A673 (cell line): ENCODE results near the gene HSD17B4. TPM values are rescaled to one million over a fixed set of nuclear protein-coding genes. Genes with fewer than 3 reads are reported as not detected.

Source experiments
- BruUV-seq: library from RNA; stranded (reverse); fragments of 400-500 nt; replicated peaks from 2 replicates; lab custom pipeline; 2021; lab: Mats Ljungman, UMichigan
- CTCF ChIA-PET: fragments of 300-600 bp; sonication (Branson Sonifier 250); formaldehyde crosslinking; loops from one replicate; lab custom pipeline; 2022; ENCODE audit warnings: antibody characterized with exemption; lab: Charles Lee
- POLR2A ChIA-PET: fragments of 300-600 bp; sonication (Branson Sonifier 250); formaldehyde crosslinking; loops from one replicate; lab custom pipeline; 2022; ENCODE audit warnings: antibody characterized with exemption; ENCODE audit not compliant: low non-redundant PET; lab: Charles Lee
- DNase-seq: peaks from one replicate; pipeline ENCODE4 v3.0.0-alpha.2; 2015; ENCODE audit warnings: low spot score
- H3K27ac ChIP-seq: fragments of 200-600 bp; sonication (generic); 2 replicates; pipeline ENCODE4 v1.5.1; 2016; ENCODE audit warnings: mixed run types, low read depth, mild to moderate bottlenecking, mixed read lengths, antibody characterized with exemption, low read length; ENCODE audit not compliant: poor library complexity, severe bottlenecking
- H3K27me3 ChIP-seq: fragments of 200-600 bp; sonication (generic); replicated peaks from 2 replicates; pipeline ENCODE4 v1.6.1; 2017; ENCODE audit warnings: mixed run types, low read depth, mild to moderate bottlenecking, mixed read lengths, antibody characterized with exemption, low read length; ENCODE audit not compliant: insufficient read depth, poor library complexity
- H3K36me3 ChIP-seq: fragments of 200-600 bp; sonication (generic); 2 replicates; pipeline ENCODE4 v1.6.1; 2016; ENCODE audit warnings: mixed run types, mild to moderate bottlenecking, mixed read lengths, antibody characterized with exemption, low read length; ENCODE audit not compliant: insufficient read depth, poor library complexity, severe bottlenecking
- H3K4me1 ChIP-seq: fragments of 200-600 bp; sonication (generic); 2 replicates; pipeline ENCODE4 v1.6.1; 2017; ENCODE audit warnings: mixed run types, mild to moderate bottlenecking, mixed read lengths, antibody characterized with exemption, low read length; ENCODE audit not compliant: insufficient read depth, poor library complexity, severe bottlenecking
- H3K4me3 ChIP-seq: fragments of 200-600 bp; sonication (generic); 2 replicates; pipeline ENCODE4 v1.5.1; 2016; ENCODE audit warnings: low read depth, mixed run types, mild to moderate bottlenecking, mixed read lengths, low read length; ENCODE audit not compliant: poor library complexity, severe bottlenecking
- H3K9me3 ChIP-seq: fragments of 200-600 bp; sonication (generic); 2 replicates; pipeline ENCODE4 v1.6.1; 2016; ENCODE audit warnings: mixed run types, low read depth, mild to moderate bottlenecking, mixed read lengths, antibody characterized with exemption, low read length; ENCODE audit not compliant: poor library complexity, severe bottlenecking
- CTCF ChIP-seq: fragments of 300-800, 200-600 bp; sonication (generic); conservative IDR thresholded peaks from 2 replicates; pipeline ENCODE4 v1.5.1; 2017; ENCODE audit warnings: low read depth, mild to moderate bottlenecking, antibody characterized with exemption, low read length, moderate library complexity, mixed read lengths
- EZH2 ChIP-seq: fragments of 200-600 bp; sonication (generic); IDR thresholded peaks from 2 replicates; pipeline ENCODE4 v1.6.1; 2017; ENCODE audit warnings: borderline replicate concordance, low read depth, mild to moderate bottlenecking, mixed read lengths, antibody characterized with exemption, low read length; ENCODE audit not compliant: poor library complexity, severe bottlenecking
- intact Hi-C: fragments of 100-400 bp; cut with micrococcal nuclease; formaldehyde crosslinking; loops from one replicate; pipeline ENCODE4 v1.10.0; 2022; ENCODE audit not compliant: unreplicated experiment
- total RNA-seq: library from RNA; stranded (reverse); gene quantifications from 2 replicates; pipeline ENCODE4 v1.2.3, GENCODE V29; 2021

The HSD17B4 gene
- total RNA-seq, 1 experiment from 2014 or later: 140 TPM

GRCh38 chr5:119529811-119530210, 77.5 kb downstream of the HSD17B4 start:
- Histone ChIP-seq H3K9me3 (no peaks in the 10 kb centered on the region), H3K4me3 (no peak overlapping the region), H3K27ac (no peak overlapping the region), H3K4me1 (no peaks in the 10 kb centered on the region), H3K27me3 (no peaks in the 10 kb centered on the region), H3K36me3 (peaks cover 11% of the 10 kb centered on the region)
- BruUV-seq: no TSS peak
- intact Hi-C loops: no loop called here
- TF ChIP-seq CTCF (no peak), EZH2 (no peak)
- CTCF ChIA-PET: no interaction called here
- no peak for DNase-seq
- POLR2A ChIA-PET: no interaction called here

- H3K27ac ChIP-seq: no peak overlapping the region
- H3K36me3 ChIP-seq: peaks cover 7% of the 10 kb centered on the region
- intact Hi-C loops: no loop called here
- BruUV-seq: no TSS peak
- H3K9me3 ChIP-seq: no peaks in the 10 kb centered on the region
- no peaks in the 10 kb centered on the region for H3K27me3 ChIP-seq
- no peak overlapping the region for H3K4me3 ChIP-seq
- DNase-seq: no peak
- TF ChIP-seq EZH2 (no peak), CTCF (no peak)
- H3K4me1 ChIP-seq: no peaks in the 10 kb centered on the region
- CTCF ChIA-PET: no interaction called here
- POLR2A ChIA-PET: no interaction called here
Measured at GRCh38 chr5:119532637-119533036, 80.3 kb downstream of the HSD17B4 start.

- ChIA-PET CTCF (no interaction called here), POLR2A (no interaction called here)
- BruUV-seq: no TSS peak
Measured at GRCh38 chr5:119537704-119538103, 85.4 kb downstream of the HSD17B4 start.

More at GRCh38 chr5:119537704-119538103, 85.4 kb downstream of the HSD17B4 start:
- Histone ChIP-seq H3K9me3 (no peaks in the 10 kb centered on the region), H3K36me3 (peaks cover 3% of the 10 kb centered on the region), H3K4me3 (no peak overlapping the region), H3K27ac (no peak overlapping the region), H3K4me1 (no peaks in the 10 kb centered on the region), H3K27me3 (no peaks in the 10 kb centered on the region)
- intact Hi-C loops: no loop called here
- no peak for DNase-seq
- TF ChIP-seq EZH2 (no peak), CTCF (no peak)
